ENCODE measurements around the gene ARRB1. TPM values are rescaled to one million over a fixed set of nuclear protein-coding genes. Genes with fewer than 3 reads are reported as not detected.

ARRB1 gene
- total and polyA plus RNA-seq, 2 of the 13 experiments (the other 11 are each of a cell fraction or from before 2014, with no cell fraction given), result 22.5 to 35.7 TPM

- TF ChIP-seq SNAI1 (CRISPR knock-in tag; IDR thresholded peaks at IDR 0.05; ENCODE audit: borderline replicate concordance) (no peak), DNMT3B (CRISPR knock-in tag; conservative IDR thresholded peaks at IDR 0.05) (no peak), ZSCAN9 (CRISPR knock-in tag; IDR thresholded peaks at IDR 0.05; ENCODE audit: borderline replicate concordance) (no peak), DZIP1 (CRISPR knock-in tag; IDR thresholded peaks at IDR 0.05) (no peak), NFE2L1 (CRISPR knock-in tag; IDR thresholded peaks at IDR 0.05; ENCODE audit: borderline replicate concordance) (no peak), ZNF747 (CRISPR knock-in tag; IDR thresholded peaks at IDR 0.05; ENCODE audit: borderline replicate concordance) (no peak), ZFAT (CRISPR knock-in tag; conservative IDR thresholded peaks at IDR 0.05) (no peak), JDP2 (CRISPR knock-in tag; IDR thresholded peaks at IDR 0.05; ENCODE audit: borderline replicate concordance) (no peak), TBL1XR1 (IDR thresholded peaks at IDR 0.05; ENCODE audit: borderline replicate concordance, low read length, partially characterized antibody) (no peak)
These were observed 82.7 kb downstream of the ARRB1 start (continued) for GRCh38 chr11:75268626-75269366.
